ENCODE data around the gene KIFBP.

DNA sequence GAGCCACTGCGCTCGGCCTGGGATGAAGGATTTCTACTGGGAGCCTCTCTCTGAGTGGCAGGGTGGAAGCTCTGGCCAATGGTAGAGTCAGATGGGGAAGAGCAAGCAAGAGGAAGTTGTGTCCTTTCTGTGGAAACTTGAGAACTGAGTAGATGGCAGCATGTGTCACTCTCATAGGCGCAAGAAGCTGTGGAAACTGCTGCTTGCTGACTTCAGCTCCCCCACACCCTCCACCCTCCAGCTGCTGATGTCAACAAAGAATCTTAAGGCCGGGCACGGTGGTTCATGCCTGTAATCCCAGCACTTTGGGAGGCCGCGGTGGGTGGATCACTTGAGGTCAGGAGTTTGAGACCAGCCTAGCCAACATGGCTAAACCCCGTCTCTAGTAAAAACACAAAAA lies 59.5 kb downstream of the KIFBP start:
- TF ChIP-seq CTCF (IDR thresholded peaks at IDR 0.05) (no peak), POLR2A (IDR thresholded peaks at IDR 0.05) (peak; percentile 45)

All from right lobe of liver (tissue), 4 donors.